GM10266 (cell line): ENCODE results near the gene ADPRM.

Source experiments
- DNase-seq: peaks from one replicate; pipeline ENCODE4 v3.0.0; 2012; ENCODE audit errors: extremely low spot score
- CTCF ChIP-seq: IDR thresholded peaks from 2 replicates; pipeline ENCODE4 v1.5.1; 2012; ENCODE audit warnings: mild to moderate bottlenecking, low read depth; ENCODE audit not compliant: control insufficient read depth, insufficient read depth; ENCODE audit errors: missing control alignments

Gene ADPRM

GRCh38 chr17:10699856-10700255 is 2.5 kb downstream of the ADPRM start:
- no peak for TF ChIP-seq CTCF
- no peak for DNase-seq

GRCh38 chr17:10702574-10702973 is 5.2 kb downstream of the ADPRM start:
- TF ChIP-seq CTCF: no peak
- no peak for DNase-seq

GRCh38 chr17:10705727-10706126 is 8.3 kb downstream of the ADPRM start:
- TF ChIP-seq CTCF: no peak

GRCh38 chr17:10713318-10713717 is 15.9 kb downstream of the ADPRM start:
- no peak for DNase-seq
- TF ChIP-seq CTCF: no peak

More at GRCh38 chr17:10705727-10706126, 8.3 kb downstream of the ADPRM start:
- no peak for DNase-seq

- DNase-seq: no peak
- no peak for TF ChIP-seq CTCF
These were observed 18.8 kb downstream of the ADPRM start for GRCh38 chr17:10716218-10716617.

GRCh38 chr17:10718547-10718946 is 21.2 kb downstream of the ADPRM start:
- no peak for DNase-seq
- TF ChIP-seq CTCF: no peak

GRCh38 chr17:10724546-10725195 is 27.3 kb downstream of the ADPRM start:
- no peak for DNase-seq
- TF ChIP-seq CTCF: no peak
